GM19035 (cell line): ENCODE measurements around the gene BCAN.

Source experiments
- ATAC-seq: cut with Tn5 transposase; IDR thresholded peaks from one replicate; pipeline ENCODE4 v1.9.1; 2021; ENCODE audit not compliant: unreplicated experiment

Gene BCAN

DNA sequence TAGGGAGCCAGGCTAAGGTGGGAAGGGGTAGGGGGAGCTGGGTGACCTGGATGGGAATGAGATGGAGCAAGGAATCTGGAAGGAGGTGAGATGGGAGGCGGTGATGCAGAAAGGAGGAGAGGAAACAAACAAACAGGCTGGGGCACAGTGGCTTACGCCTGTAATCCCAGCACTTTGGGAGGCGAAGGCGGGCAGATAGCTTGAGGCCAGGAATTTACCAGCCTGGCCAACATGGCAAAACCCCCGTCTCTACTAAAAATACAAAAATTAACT is 52.7 kb downstream of the BCAN start:
- no peak for ATAC-seq

DNA sequence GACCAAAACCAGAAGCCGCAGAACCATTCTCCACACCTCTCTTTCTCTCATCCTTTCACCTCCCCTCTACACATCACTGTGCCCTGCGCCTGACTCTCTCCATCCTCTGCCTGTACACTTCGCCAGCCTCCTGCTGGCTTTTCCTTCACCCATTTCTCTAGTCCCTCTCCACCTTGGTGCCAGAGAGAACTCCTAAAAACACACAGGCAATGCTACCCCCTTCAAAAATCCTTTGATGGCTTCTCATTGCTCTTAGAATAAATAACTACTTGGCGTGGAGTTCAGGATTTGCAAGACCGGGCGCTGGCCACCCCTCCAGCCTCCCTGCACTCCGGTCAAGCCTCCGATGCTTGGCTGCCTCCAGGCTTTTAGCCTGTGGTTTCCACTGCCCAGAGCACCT is 54.8 kb downstream of the BCAN start:
- no peak for ATAC-seq

DNA sequence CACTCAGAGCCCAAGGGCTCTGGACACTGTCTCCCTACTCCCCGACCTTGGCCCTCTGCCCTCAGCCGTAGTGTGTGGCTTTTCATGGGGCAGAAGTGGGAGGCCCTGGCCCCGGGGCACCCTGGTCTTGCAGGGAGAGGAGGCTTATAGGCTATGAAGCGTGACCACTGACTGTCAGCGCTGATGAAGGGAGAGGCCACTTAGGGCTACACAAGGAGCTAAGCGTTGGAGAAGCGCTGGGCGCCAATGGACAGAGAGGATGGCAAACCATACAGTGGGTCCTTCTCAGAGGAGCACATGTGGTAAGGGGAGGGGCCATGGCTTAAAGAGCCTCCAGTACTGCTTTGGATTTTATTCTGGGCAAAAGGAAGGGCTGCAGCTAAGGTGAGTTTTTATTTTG is 55.6 kb downstream of the BCAN start:
- ATAC-seq: no peak

DNA sequence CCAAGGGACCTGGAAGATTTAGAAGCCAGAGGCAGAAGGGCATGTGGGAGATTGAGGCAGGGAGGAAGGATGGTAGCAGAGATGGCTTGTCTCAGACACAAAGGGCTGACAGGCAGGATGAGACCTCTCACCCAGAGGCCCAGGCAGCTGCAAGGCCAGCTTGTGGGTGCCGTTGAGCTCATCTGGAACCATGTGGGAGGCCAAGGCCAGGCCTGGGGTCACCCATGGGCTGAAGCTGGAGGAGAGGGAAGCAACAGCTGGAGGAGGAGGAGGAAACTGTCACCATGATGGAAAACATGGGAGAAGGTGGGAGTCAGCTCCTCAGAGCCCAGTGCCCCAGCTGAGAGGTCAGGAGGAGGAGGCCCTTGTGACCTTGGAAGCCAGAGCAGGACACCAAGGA is 57.1 kb downstream of the BCAN start:
- ATAC-seq: no peak

DNA sequence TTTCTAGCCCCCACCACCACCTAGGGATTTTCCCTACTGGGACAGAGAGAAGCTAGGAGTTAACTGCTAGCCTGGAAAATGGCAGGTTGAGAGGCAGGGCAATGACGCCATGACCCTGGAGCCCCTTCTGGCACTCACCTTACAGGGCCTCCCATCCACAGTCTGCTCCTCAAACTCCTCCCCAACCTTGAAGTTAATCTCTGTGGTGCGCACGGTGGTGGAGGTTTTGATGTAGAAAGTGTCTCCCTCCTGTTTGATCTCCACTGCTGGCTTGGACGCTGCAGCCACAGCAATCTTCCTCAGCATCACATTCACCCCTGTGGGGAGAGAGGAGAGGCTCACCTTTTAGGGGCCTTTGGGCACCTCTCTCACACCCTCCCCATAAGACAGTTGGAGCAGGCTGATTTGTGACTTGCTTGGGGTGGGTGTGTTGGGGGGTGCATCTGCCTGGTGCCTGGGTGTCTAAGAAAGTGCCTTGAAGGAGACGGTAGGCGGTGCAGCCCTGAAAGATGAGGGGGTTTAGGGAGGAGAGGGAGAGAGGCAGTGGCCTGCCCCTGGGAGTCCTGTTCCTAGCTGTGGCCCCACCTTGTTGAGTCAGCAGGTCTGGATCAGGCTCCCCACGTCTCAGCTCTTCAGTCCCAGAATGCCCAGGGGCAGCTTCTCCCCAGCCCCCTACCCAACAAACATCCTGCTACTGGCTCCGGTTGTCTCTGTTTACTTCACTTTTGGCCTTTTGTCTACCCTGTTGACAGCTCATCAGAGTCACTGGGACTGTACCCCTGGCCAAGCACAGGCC is 59.0 kb downstream of the BCAN start:
- ATAC-seq: no peak

DNA sequence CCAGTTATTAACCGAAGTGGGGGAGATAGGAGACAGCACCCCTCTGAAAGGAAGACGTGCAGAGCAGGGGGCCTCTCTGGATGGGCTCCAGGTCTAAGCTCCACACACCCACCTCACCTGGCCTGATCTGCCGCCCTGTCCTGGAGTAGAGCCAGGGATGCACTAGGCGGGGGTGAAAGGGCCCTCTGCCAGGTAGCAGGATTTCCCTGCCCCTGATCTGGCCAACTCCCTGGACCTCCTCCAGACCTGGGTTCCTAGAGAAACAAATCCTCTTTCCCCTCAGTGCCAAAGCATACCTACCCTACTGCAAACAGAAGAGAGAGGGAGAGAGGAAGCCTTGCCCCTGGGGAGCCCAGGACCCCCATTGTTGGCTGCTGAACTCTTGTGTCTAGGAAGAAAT is 61.4 kb downstream of the BCAN start:
- no peak for ATAC-seq

DNA sequence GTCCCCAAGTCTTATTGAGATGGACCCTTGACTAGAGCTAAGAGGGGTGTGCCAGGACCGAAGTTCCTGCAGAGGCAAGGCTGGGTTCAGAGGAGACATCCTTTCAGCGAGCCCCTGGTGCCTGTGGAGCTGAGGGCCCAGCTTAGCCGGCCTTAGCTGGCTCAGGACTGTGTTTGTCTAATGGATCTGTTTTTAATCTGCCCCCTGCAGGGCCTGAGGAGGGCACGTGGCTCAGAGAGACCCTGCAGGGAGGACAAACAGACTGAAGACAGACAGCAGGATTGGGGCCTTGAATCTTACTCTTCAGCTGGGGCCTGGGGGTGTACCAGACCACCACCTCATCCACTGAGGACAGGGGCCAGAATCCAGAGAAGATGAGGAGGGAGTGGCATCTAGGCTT is 61.8 kb downstream of the BCAN start:
- ATAC-seq: no peak

DNA sequence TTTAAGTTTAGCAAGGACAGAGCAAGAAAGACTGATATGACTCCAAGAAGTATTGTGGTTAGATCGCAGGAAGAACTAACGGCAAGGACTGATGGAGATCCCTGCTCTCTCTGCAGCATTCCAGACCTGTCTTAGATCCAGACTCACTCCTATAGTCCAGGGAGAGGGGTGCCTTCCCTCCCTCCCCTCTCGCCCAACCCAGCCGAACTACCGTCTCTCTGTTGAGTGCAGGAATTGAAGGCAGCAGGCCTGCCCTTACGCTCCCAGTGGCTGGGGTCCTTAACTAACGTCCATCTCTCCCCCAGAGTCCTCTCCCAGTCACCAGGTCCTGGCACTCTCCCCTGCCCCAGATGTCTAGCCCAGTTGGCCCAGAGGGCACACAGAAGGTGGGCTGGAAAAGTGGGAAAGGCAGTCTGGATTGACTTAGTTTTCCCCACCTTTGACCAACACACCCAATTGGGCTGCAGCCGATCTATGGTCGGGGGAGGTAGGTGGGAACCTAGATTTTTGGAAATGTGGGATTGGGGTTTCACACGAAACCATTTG is 62.3 kb downstream of the BCAN start:
- no peak for ATAC-seq

DNA sequence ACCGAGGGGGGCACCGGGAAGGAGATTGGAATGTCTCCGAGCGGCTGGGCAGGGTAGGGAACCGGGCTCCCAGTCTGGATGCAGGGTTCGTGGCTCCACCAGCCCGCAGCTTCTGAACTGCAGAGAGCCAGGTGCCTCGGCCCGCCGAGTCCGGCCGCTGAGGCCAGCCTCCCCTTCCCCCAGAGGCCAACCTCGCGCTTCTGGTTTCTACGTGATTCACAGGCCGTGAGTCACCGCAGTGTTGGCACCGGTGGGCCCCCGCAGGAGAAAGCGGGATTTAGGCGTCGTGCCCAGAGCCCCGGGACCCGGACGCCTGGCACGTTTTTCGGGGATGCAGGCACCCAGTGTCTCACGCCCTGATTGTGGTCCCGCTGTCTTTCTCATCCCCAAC is 63.0 kb downstream of the BCAN start:
- no peak for ATAC-seq

DNA sequence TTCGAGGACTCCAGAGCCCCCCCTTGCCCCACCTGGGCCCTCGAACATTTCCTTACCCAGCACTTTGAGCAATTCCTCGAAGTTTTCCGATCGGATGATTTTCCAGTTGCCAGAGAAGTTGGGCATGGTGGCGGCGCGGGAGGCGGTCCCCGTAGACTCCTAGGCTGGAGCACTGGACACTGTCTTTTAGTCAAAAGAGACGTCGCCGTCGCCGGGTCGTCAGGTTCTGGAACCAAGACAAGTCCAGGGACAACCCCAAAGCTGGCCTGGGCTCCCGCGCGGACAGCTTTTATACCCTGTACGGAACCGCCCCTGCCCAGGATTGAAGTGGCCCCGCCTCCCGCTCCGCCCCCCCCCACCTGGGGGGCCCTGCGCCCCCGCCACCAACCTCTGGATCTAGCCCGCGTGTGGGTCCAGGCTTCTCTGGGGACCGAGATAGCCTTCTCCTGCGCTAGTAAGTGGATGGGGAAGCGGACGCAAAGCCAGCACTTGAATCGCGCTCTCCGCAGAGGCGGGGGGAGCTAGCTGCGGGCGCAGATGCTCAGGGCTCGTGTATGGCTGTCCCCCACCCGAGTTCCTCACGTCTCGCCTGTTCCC is 63.5 kb downstream of the BCAN start, which contains the start of gene CRABP2:
Gene CRABP2 (minus strand): TSS at position 263 of the 597 bp plus-strand sequence. CDS start 137 bp downstream, at position 126.
- ATAC-seq: no peak

DNA sequence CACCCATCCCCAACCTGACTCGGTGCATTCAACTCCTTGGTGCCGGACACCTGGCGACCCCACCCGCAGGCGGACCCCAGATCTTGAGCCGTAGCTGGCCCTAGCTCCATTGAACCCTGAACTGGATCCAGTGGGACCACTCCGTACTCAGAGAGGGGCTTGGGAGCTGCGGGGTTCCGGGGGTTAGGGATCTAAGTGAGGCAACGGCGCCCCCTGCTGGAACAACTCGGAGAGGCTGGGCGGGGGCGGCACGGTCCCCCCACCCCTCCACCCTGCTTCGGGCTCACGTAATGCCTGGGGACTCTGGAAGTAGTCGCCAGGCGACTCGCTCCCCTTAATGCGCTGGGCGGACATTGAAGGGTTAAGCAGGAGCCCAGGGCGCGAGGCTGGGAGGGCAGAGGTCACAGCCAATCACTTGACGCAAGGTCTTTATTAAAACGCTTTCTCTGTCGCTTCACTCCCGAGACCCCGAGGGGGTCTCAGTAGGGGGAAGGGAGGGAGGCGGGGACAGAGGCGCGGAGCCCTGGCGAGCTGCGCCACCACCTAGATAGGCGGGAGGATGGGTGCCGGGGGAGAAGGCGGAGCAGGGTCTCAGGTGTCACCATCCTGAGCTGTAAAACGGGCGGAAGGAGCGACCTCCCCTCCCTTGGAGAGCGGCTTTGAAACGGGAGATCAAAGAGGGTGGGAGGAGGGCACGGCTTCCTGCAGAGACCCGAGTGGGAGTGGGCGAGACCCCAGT is 64.2 kb downstream of the BCAN start:
- no peak for ATAC-seq

DNA sequence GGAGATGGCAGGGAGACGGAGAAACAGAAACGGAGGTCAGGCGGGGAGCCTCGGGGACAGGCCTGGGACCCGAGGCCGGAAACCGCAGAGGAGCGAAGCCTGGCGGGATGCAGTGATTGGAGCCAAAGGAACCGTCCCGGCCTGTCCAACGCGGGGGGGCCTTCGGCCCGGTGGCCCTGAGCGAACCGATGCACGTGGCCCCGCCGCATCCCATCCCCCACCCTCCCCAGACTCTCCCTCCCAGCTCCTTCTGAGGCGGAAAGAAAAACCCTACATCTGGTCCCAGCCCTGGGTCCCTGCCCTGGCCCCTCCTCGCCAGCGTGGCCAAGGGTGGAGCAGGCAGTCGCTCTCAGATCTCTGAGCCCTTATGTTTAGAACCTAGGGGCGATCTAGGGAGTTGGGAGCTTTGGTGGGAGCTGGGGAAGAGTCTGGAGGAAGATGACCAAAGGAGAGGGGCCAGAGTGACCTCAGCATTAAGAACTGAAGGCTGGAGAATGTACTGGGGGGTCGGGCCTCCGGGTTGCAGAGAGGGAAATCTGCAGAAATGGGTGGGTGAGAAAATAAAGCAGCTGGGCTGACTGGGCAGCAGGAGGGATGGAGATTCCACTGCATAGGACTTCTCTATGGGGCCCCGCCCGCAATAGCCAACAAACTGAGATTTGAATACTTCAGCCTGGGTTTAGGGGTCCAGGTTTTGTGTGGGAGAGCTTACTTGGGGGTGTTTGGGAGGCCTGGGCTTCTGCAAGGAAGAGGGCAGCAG is 64.9 kb downstream of the BCAN start:
- no peak for ATAC-seq

DNA sequence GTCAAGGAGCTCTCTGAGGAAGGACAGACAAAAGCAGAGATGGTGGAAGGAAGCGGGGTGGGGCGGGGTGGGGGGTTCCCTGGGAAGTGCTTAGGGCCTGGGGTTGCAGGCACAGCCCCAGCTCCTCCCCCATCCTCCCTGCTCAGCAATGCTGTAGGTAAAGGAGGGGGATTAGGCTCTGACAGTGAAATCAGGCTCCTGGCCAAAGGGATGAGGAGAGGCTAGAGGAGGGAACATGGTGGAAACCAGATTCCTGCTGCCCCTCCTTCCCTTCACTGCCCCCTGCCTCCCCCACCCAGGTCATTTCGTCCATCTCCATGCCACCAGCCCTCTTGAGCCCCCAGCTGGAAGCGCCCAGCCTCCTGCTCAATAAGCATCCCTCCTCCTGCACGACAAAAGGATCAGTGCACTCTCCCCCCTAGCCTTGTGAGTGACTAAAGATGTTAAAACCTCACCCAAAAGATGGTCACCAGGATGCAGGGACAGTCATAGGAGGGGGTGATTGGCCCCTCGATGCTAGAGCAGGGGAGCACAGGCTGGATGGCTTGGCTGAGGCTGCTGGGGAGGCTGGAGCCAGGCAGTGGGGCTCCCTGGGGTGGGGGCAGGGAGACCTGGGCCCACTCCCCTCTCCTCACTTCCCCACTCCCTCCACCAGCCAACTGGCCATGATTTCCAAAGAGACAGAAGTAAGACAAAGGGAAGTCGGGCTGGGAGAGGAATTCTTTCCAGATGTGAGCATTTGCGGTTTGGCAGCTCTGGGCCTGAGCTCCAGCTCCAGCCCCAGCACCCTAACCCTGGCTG is 65.7 kb downstream of the BCAN start:
- ATAC-seq: no peak

DNA sequence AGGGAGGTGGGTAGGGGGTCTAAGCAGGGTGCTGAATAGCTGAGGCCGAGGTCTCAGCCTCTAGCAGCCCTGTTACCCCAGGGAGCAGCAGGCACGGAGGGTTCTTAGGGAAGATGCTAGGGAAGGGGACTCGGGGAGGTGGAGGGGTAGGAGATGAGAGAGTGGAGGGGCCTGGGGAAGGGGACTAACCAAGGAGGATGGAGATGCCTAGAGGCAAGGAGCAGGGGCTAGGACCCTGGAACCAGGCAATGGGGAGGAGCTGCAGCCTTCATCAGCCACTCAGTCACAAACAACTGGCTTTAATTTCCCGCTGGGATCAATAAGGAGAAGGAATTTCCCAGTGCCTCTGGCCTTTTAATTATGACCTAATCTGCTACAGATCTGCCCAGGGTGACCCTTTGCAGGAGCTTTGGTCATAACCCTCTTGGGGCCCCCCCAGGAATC is 66.3 kb downstream of the BCAN start:
- ATAC-seq: no peak

DNA sequence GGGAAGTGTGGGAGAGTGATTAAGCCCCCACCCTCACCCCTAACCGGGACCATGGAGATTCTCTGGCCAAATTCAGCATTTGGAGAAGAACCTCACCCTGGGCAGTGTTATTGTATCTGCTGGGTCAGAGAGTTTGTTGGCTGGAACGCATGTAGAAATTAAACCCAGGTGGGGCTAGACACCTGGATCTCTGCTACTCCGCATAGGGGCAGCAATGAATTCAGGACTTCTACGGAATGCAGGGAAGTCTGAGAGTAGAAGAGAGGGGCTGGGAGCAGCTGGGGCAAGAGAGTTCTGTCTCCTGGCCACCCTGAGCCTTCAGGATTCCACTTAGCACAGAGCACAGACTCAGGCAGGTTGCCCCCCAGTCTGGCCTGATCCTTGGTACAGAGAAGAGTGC is 67.1 kb downstream of the BCAN start:
- ATAC-seq: no peak
